SKM-1 treated with dmso at 0.1 percent for 144 hours (cell line): ENCODE data around the gene MASTL.

Experiments used
- DNase-seq: peaks from one replicate; lab custom pipeline; 2025; ENCODE audit not compliant: unreplicated experiment; lab: John Stamatoyannopoulos, UW

The MASTL gene

GRCh38 chr10:27225011-27225590 is 69.9 kb downstream of the MASTL start:
- no peak for DNase-seq

GRCh38 chr10:27225642-27226257 is 70.6 kb downstream of the MASTL start:
- DNase-seq, result no peak

- DNase-seq, result no peak
These were observed 74.9 kb downstream of the MASTL start for GRCh38 chr10:27230022-27230421.

- no peak for DNase-seq
These were observed 80.6 kb downstream of the MASTL start for GRCh38 chr10:27235706-27236105.
